HepG2 (cell line): Measurements from ENCODE around the gene POU2AF2. TPM values are rescaled to one million over a fixed set of nuclear protein-coding genes. Genes with fewer than 3 reads are reported as not detected.

Experiments used
- CBFB ChIP-seq: sonication (generic); formaldehyde crosslinking; IDR thresholded peaks from 2 replicates; pipeline ENCODE4 v1.4.0; 2020; ENCODE audit warnings: missing genetic modification reagents
- CENPBD1 ChIP-seq: sonication (generic); formaldehyde crosslinking; IDR thresholded peaks from 2 replicates; pipeline ENCODE4 v1.8.0; 2022; ENCODE audit warnings: missing genetic modification reagents, low read depth, mild to moderate bottlenecking, borderline replicate concordance
- HIC2 ChIP-seq: sonication (generic); formaldehyde crosslinking; IDR thresholded peaks from 2 replicates; pipeline ENCODE4 v1.9.0; 2022; ENCODE audit warnings: low read depth, missing genetic modification reagents
- IRF9 ChIP-seq: sonication (generic); formaldehyde crosslinking; IDR thresholded peaks from 2 replicates; pipeline ENCODE4 v1.8.0; 2022; ENCODE audit warnings: missing genetic modification reagents, mild to moderate bottlenecking, borderline replicate concordance
- KAT8 ChIP-seq: IDR thresholded peaks from 2 replicates; pipeline ENCODE4 v1.6.1; 2016; ENCODE audit warnings: missing genetic modification reagents, missing compliant biosample characterization
- MAX ChIP-seq: IDR thresholded peaks from 2 replicates; pipeline ENCODE4 v1.6.1; 2012; ENCODE audit warnings: inconsistent platforms
- MIER2 ChIP-seq: IDR thresholded peaks from 2 replicates; pipeline ENCODE4 v1.6.1; 2016; ENCODE audit warnings: missing biosample characterization, missing genetic modification reagents
- MXD3 ChIP-seq: IDR thresholded peaks from 2 replicates; pipeline ENCODE4 v1.6.1; 2016; ENCODE audit warnings: mild to moderate bottlenecking, missing biosample characterization, missing genetic modification reagents
- NFYB ChIP-seq: sonication (generic); formaldehyde crosslinking; IDR thresholded peaks from 2 replicates; pipeline ENCODE4 v1.4.0; 2020; ENCODE audit warnings: missing genetic modification reagents
- PLRG1 ChIP-seq: fragments of 450-650 bp; conservative IDR thresholded peaks from 2 replicates; pipeline ENCODE4 v1.6.1; 2016
- SKI ChIP-seq: fragments of 450-650 bp; IDR thresholded peaks from one replicate; pipeline ENCODE4 v1.6.1; 2018; ENCODE audit warnings: mild to moderate bottlenecking; ENCODE audit not compliant: partially characterized antibody
- SOX6 ChIP-seq, 2 experiments: fragments of 450-650 bp in 1 of 2; sonication (generic) in 1 of 2; formaldehyde crosslinking in 1 of 2; IDR thresholded peaks; 2 replicates each; pipeline versions ENCODE4 v1.4.0 to v1.6.1; 2017 to 2020; ENCODE audit warnings: antibody characterized with exemption in 1 of 2, mild to moderate bottlenecking in 1 of 2, missing genetic modification reagents in 1 of 2
- TRAFD1 ChIP-seq: sonication (generic); formaldehyde crosslinking; IDR thresholded peaks from 2 replicates; pipeline ENCODE4 v1.5.1; 2020; ENCODE audit warnings: missing genetic modification reagents, mild to moderate bottlenecking, borderline replicate concordance
- ZBTB10 ChIP-seq: sonication (generic); formaldehyde crosslinking; IDR thresholded peaks from 2 replicates; pipeline ENCODE4 v1.4.0; 2020; ENCODE audit warnings: missing genetic modification reagents, borderline replicate concordance
- ZFAT ChIP-seq: sonication (generic); formaldehyde crosslinking; conservative IDR thresholded peaks from 2 replicates; pipeline ENCODE4 v1.8.1; 2023; ENCODE audit warnings: missing genetic modification reagents, inconsistent platforms
- ZFY ChIP-seq: sonication (generic); formaldehyde crosslinking; IDR thresholded peaks from 2 replicates; pipeline ENCODE4 v1.4.0; 2020; ENCODE audit warnings: missing genetic modification reagents
- ZNF607 ChIP-seq: sonication (generic); formaldehyde crosslinking; IDR thresholded peaks from 2 replicates; pipeline ENCODE4 v1.5.1; 2020; ENCODE audit warnings: missing genetic modification reagents, mild to moderate bottlenecking, borderline replicate concordance
- ZNF772 ChIP-seq: sonication (generic); formaldehyde crosslinking; IDR thresholded peaks from 2 replicates; pipeline ENCODE4 v1.5.0; 2020; ENCODE audit warnings: mild to moderate bottlenecking, missing genetic modification reagents
- polyA plus RNA-seq, 8 experiments: library from polyadenylated mRNA; depleted of rRNA in 3 of 8; stranded (reverse) in 7 of 8; unstranded in 1 of 8; fragments of >200 nt; fragmentation: Illumina TruSeq in 4 of 8; extraction: Trizol in 4 of 8; gene quantifications; 2 replicates each; pipeline versions ENCODE4 v1.2.1 to v1.2.3, GENCODE V29; 2011 to 2016; ENCODE audit warnings: low read depth in 4 of 8, missing spikeins in 1 of 8, mixed read lengths in 1 of 8; ENCODE audit not compliant: insufficient read depth in 1 of 8
- total RNA-seq, 5 experiments: library from RNA; depleted of rRNA; stranded (reverse); fragments of >200 nt; fragmentation: Illumina TruSeq; extraction: Trizol; gene quantifications; 2 replicates each; pipeline ENCODE4 v1.2.3, GENCODE V29; 2016; ENCODE audit warnings: low read depth in 1 of 5

Gene POU2AF2
- total and polyA plus RNA-seq, 2 of the 13 experiments (the other 11 are each of a cell fraction or from before 2014, with no cell fraction given): 0.11 TPM; not detected in 1

GRCh38 chr11:111334532-111335502, 89.3 kb downstream of the POU2AF2 start (continued):
- TF ChIP-seq ZNF607: peak; percentile 60; the same call in 1 of the 2 replicates
- 0 out of 2 replicates have a peak, but pooled peaks have one; percentile 2 for TF ChIP-seq KAT8 (CRISPR knock-in tag)
- peak; percentile 29; the same call in 1 of the 2 replicates for TF ChIP-seq MIER2 (CRISPR knock-in tag)
- TF ChIP-seq ZFY (CRISPR knock-in tag): peak; percentile 75
- TF ChIP-seq MXD3 (CRISPR knock-in tag): no peak
- no peak for TF ChIP-seq NFYB (CRISPR knock-in tag)
- peak; percentile 78 for TF ChIP-seq SKI
- TF ChIP-seq ZBTB10 (CRISPR knock-in tag): no peak
- TF ChIP-seq IRF9: no peak
- no peak; the same call in 1 of the 2 replicates for TF ChIP-seq TRAFD1 (CRISPR knock-in tag)
- no peak for TF ChIP-seq PLRG1
- TF ChIP-seq CENPBD1: no peak
- TF ChIP-seq MAX: peak; percentile 62
- no peak for TF ChIP-seq SOX6 (IDR thresholded peaks at IDR 0.05)
- TF ChIP-seq SOX6 (CRISPR knock-in tag; IDR thresholded peaks at IDR 0.05): peak; percentile 89
- TF ChIP-seq ZFAT (CRISPR knock-in tag): no peak
- TF ChIP-seq CBFB (CRISPR knock-in tag): peak; percentile 27; the same call in 1 of the 2 replicates
- TF ChIP-seq HIC2 (CRISPR knock-in tag): peak; percentile 61; the same call in 1 of the 2 replicates
- peak; percentile 67; the same call in 1 of the 2 replicates for TF ChIP-seq ZNF772
